Hepatocyte (in vitro differentiated cells): ENCODE results near the gene MRPL37.

ENCODE experiments used
- EZH2 ChIP-seq: fragments of 200-600 bp; sonication (generic); IDR thresholded peaks from 2 replicates; pipeline ENCODE4 v1.6.1; 2016; ENCODE audit warnings: antibody characterized with exemption, mild to moderate bottlenecking, borderline replicate concordance
- TF ChIP-seq, protein P1 (sequence below): fragments of 200-600 bp; sonication (generic); IDR thresholded peaks from 2 replicates; pipeline ENCODE4 v1.5.1; 2016; ENCODE audit warnings: antibody characterized with exemption, mild to moderate bottlenecking; ENCODE audit not compliant: poor library complexity

- TF ChIP-seq, protein P1, sequence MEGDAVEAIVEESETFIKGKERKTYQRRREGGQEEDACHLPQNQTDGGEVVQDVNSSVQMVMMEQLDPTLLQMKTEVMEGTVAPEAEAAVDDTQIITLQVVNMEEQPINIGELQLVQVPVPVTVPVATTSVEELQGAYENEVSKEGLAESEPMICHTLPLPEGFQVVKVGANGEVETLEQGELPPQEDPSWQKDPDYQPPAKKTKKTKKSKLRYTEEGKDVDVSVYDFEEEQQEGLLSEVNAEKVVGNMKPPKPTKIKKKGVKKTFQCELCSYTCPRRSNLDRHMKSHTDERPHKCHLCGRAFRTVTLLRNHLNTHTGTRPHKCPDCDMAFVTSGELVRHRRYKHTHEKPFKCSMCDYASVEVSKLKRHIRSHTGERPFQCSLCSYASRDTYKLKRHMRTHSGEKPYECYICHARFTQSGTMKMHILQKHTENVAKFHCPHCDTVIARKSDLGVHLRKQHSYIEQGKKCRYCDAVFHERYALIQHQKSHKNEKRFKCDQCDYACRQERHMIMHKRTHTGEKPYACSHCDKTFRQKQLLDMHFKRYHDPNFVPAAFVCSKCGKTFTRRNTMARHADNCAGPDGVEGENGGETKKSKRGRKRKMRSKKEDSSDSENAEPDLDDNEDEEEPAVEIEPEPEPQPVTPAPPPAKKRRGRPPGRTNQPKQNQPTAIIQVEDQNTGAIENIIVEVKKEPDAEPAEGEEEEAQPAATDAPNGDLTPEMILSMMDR = no peak
- no peak for TF ChIP-seq EZH2
Observed at GRCh38 chr1:54171016-54171415, 29.0 kb upstream of the MRPL37 start.
